K562 (cell line): ENCODE results near the gene OR51I1. TPM values are rescaled to one million over a fixed set of nuclear protein-coding genes. Genes with fewer than 3 reads are reported as not detected.

Source experiments
- ATAC-seq: fragments of 200-7000 bp; cut with Tn5 transposase; 3 replicates; pipeline ENCODE4 v1.9.1; 2020; ENCODE audit warnings: moderate library complexity
- BruUV-seq: library from RNA; stranded (reverse); fragments of 400-500 nt; replicated peaks from 2 replicates; lab custom pipeline; 2021; lab: Mats Ljungman, UMichigan
- CTCF ChIA-PET: fragments of 300-600 bp; formaldehyde crosslinking; extraction: SDS; loops from one replicate; lab custom pipeline; 2021; ENCODE audit warnings: low intra/inter-chr PET ratio; lab: Yijun Ruan, JAX
- POLR2A ChIA-PET: fragments of 300-600, 350-650 bp; sonication (Branson Sonifier 250); formaldehyde crosslinking; extraction: SDS; loops from one replicate; lab custom pipeline; 2021; ENCODE audit warnings: antibody characterized with exemption, inconsistent platforms; lab: Yijun Ruan, JAX
- DNase-seq, 4 experiments: peaks; one replicate each; pipeline versions ENCODE4 v3.0.0 to v3.0.0-alpha.2; 2011 to 2018; ENCODE audit warnings: low spot score in 3 of 4, mixed read lengths in 3 of 4; ENCODE audit errors: extremely low read depth in 1 of 4
- FAIRE-seq: peaks from 2 replicates; lab custom pipeline; 2011; peaks lifted over from hg19 to GRCh38; lab: Jason Lieb, UNC
- H2AFZ ChIP-seq: 2 replicates; pipeline ENCODE4 v1.6.0; 2011; ENCODE audit warnings: low read depth, low read length, control low read depth, inconsistent platforms
- H3K27ac ChIP-seq: fragments of 200-600 bp; 3 replicates; pipeline ENCODE4 v1.8.0; 2011; ENCODE audit warnings: low read depth, mild to moderate bottlenecking, control low read depth, inconsistent platforms, low read length, moderate library complexity, mixed read lengths; ENCODE audit errors: extremely low read depth
- H3K27me3 ChIP-seq, 2 experiments: fragments of 300-600 bp in 1 of 2; 2 replicates in 1 of 2; 3 replicates in 1 of 2; pipeline versions ENCODE4 v1.6.0 to v1.8.0; 2011; ENCODE audit warnings: inconsistent platforms in 2 of 2, low read length in 2 of 2, mild to moderate bottlenecking in 1 of 2, mixed read lengths in 1 of 2, moderate library complexity in 1 of 2; ENCODE audit not compliant: control insufficient read depth in 2 of 2, insufficient read depth in 2 of 2
- H3K36me3 ChIP-seq: fragments of 300-600 bp; 3 replicates; pipeline ENCODE4 v1.8.0; 2011; ENCODE audit warnings: mild to moderate bottlenecking, low read length, inconsistent platforms; ENCODE audit not compliant: control insufficient read depth, insufficient read depth
- H3K4me1 ChIP-seq, 2 experiments: fragments of 200-600 bp in 1 of 2; replicated peaks in 1 of 2; 2 replicates in 1 of 2; 3 replicates in 1 of 2; pipeline versions ENCODE4 v1.5.1 to v1.8.0; 2011; ENCODE audit warnings: inconsistent platforms in 2 of 2, low read length in 2 of 2, mild to moderate bottlenecking in 1 of 2, mixed read lengths in 1 of 2, moderate library complexity in 1 of 2; ENCODE audit not compliant: control insufficient read depth in 2 of 2, insufficient read depth in 2 of 2
- H3K4me2 ChIP-seq: 2 replicates; pipeline ENCODE4 v1.6.1; 2011; ENCODE audit warnings: low read length, control low read depth, inconsistent platforms, mixed read lengths; ENCODE audit not compliant: insufficient read depth
- H3K4me3 ChIP-seq: fragments of 200-600 bp; sonication (generic), shearing (Covaris generic); 2 replicates; pipeline ENCODE4 v1.5.1; 2016; ENCODE audit warnings: control low read depth, inconsistent platforms
- H3K79me2 ChIP-seq: fragments of 200-600 bp; 3 replicates; pipeline ENCODE4 v1.8.0; 2011; ENCODE audit warnings: low read length, inconsistent platforms; ENCODE audit not compliant: control insufficient read depth, insufficient read depth
- H3K9ac ChIP-seq, 2 experiments: 2 replicates each; pipeline versions ENCODE4 v1.6.0 to v1.6.1; 2011; ENCODE audit warnings: low read depth in 2 of 2, low read length in 2 of 2, control low read depth in 1 of 2, inconsistent platforms in 1 of 2, mild to moderate bottlenecking in 1 of 2, mixed read lengths in 1 of 2; ENCODE audit not compliant: insufficient read depth in 1 of 2
- H3K9me1 ChIP-seq: one replicate; pipeline ENCODE4 v1.6.0; 2011; ENCODE audit warnings: inconsistent platforms, mild to moderate bottlenecking, low read length, moderate library complexity; ENCODE audit not compliant: control insufficient read depth, insufficient read depth
- H3K9me3 ChIP-seq: replicated peaks from 2 replicates; pipeline ENCODE4 v1.5.1; 2011; ENCODE audit warnings: low read depth, low read length, inconsistent platforms; ENCODE audit not compliant: control insufficient read depth, insufficient read depth
- H4K20me1 ChIP-seq: replicated peaks from 2 replicates; pipeline ENCODE4 v1.6.1; 2011; ENCODE audit warnings: low read length, inconsistent platforms, mixed read lengths; ENCODE audit not compliant: control insufficient read depth, insufficient read depth
- ATF1 ChIP-seq, 2 experiments: fragments of 450-650 bp in 1 of 2; IDR thresholded peaks; 2 replicates each; pipeline ENCODE4 v1.6.1; 2016; ENCODE audit warnings: missing compliant biosample characterization in 1 of 2, missing genetic modification characterization in 1 of 2
- CBX5 ChIP-seq: IDR thresholded peaks from 2 replicates; pipeline ENCODE4 v1.6.1; 2014; ENCODE audit warnings: low read depth, borderline replicate concordance
- CHD2 ChIP-seq: IDR thresholded peaks from 2 replicates; pipeline ENCODE4 v1.6.1; 2011; ENCODE audit warnings: low read depth, low read length
- EGR1 ChIP-seq: fragments of 450-650 bp; conservative IDR thresholded peaks from 2 replicates; pipeline ENCODE4 v1.6.1; 2017; ENCODE audit warnings: mild to moderate bottlenecking
- HES1 ChIP-seq: fragments of 450-650 bp; IDR thresholded peaks from 2 replicates; pipeline ENCODE4 v1.6.1; 2016; ENCODE audit warnings: low read depth, mild to moderate bottlenecking, moderate library complexity
- HLTF ChIP-seq: fragments of 450-650 bp; IDR thresholded peaks from 2 replicates; pipeline ENCODE4 v1.6.1; 2016
- MIER1 ChIP-seq: fragments of 450-650 bp; IDR thresholded peaks from 2 replicates; pipeline ENCODE4 v1.6.1; 2016; ENCODE audit warnings: antibody characterized with exemption, mild to moderate bottlenecking, low read depth
- NCOA1 ChIP-seq: fragments of 450-650 bp; IDR thresholded peaks from 2 replicates; pipeline ENCODE4 v1.6.1; 2016; ENCODE audit warnings: low read depth
- NFRKB ChIP-seq: fragments of 450-650 bp; IDR thresholded peaks from 2 replicates; pipeline ENCODE4 v1.6.1; 2016; ENCODE audit warnings: low read depth
- NR2F6 ChIP-seq: fragments of 450-650 bp; formaldehyde crosslinking; IDR thresholded peaks from 2 replicates; pipeline ENCODE4 v1.4.0; 2020; ENCODE audit warnings: mild to moderate bottlenecking
- POLR2A ChIP-seq: fragments of 450-650 bp; conservative IDR thresholded peaks from 2 replicates; pipeline ENCODE4 v1.6.1; 2016
- POLR2AphosphoS5 ChIP-seq: IDR thresholded peaks from 2 replicates; pipeline ENCODE4 v1.6.1; 2011; ENCODE audit warnings: mild to moderate bottlenecking, low read depth, low read length, moderate library complexity; ENCODE audit not compliant: control insufficient read depth, insufficient read depth
- SIN3A ChIP-seq, 2 experiments: fragments of 150-350 bp in 1 of 2; IDR thresholded peaks; 2 replicates each; pipeline ENCODE4 v1.6.1; 2011 to 2016; ENCODE audit warnings: borderline replicate concordance in 2 of 2, low read depth in 2 of 2, low read length in 2 of 2, mild to moderate bottlenecking in 2 of 2, moderate library complexity in 2 of 2; ENCODE audit not compliant: control insufficient read depth in 1 of 2
- STAT5A ChIP-seq: IDR thresholded peaks from 2 replicates; pipeline ENCODE4 v1.6.1; 2012; ENCODE audit warnings: low read length, inconsistent platforms, borderline replicate concordance
- TEAD2 ChIP-seq: fragments of 450-650 bp; IDR thresholded peaks from 2 replicates; pipeline ENCODE4 v1.6.1; 2016; ENCODE audit warnings: missing genetic modification characterization, control low read depth, missing compliant biosample characterization
- ZNF217 ChIP-seq: sonication (generic); formaldehyde crosslinking; IDR thresholded peaks from 2 replicates; pipeline ENCODE4 v1.8.0; 2022; ENCODE audit warnings: mild to moderate bottlenecking, missing genetic modification reagents
- ZNF445 ChIP-seq: fragments of 250-450 bp; sonication (Bioruptor Pico); IDR thresholded peaks from 2 replicates; pipeline ENCODE4 v1.4.0; 2020; ENCODE audit warnings: low read depth, mild to moderate bottlenecking, moderate library complexity
- ZNF695 ChIP-seq: fragments of 450-650 bp; formaldehyde crosslinking; IDR thresholded peaks from 2 replicates; pipeline ENCODE4 v1.4.0; 2020; ENCODE audit warnings: mild to moderate bottlenecking, moderate library complexity
- WGBS: fragments of 100-300 bp; shearing (Covaris generic); methylation state at CpG from one replicate; pipeline ENCODE4 v1.1.6; 2016; ENCODE audit warnings: low coverage, mixed read lengths; ENCODE audit not compliant: insufficient coverage; ENCODE audit errors: missing lambda C conversion rate; 5-methylcytosine and 5-hydroxymethylcytosine counted together
- in situ Hi-C: fragments of 300-500 bp; cut with MboI; formaldehyde crosslinking; loops from 4 replicates; pipeline ENCODE4 v1.15.0; 2018; ENCODE audit warnings: inconsistent platforms, mixed read lengths
- intact Hi-C: fragments of 100-400 bp; cut with micrococcal nuclease; formaldehyde crosslinking; loops from 2 replicates; pipeline ENCODE4 v1.14.2; 2022
- polyA plus RNA-seq, 8 experiments: library from polyadenylated mRNA; depleted of rRNA in 4 of 8; stranded (reverse) in 5 of 8; unstranded in 3 of 8; fragments of >200 nt; fragmentation: Nextera tagmentation in 2 of 8; fragmentation: Illumina TruSeq in 1 of 8; extraction: Ambion mirVana in 2 of 8; extraction: Trizol in 1 of 8; gene quantifications; 2 replicates each; pipeline versions ENCODE4 v1.2.1 to v1.2.3, GENCODE V29; 2011 to 2014; ENCODE audit warnings: inconsistent platforms in 1 of 8, missing spikeins in 1 of 8
- total RNA-seq, 7 experiments: library from RNA; depleted of rRNA in 6 of 7; stranded (reverse); fragments of >200 nt in 6 of 7; fragmentation: Illumina TruSeq in 2 of 7; extraction: Trizol in 2 of 7; gene quantifications; 2 replicates each; pipeline versions ENCODE4 v1.2.1 to v1.2.3, GENCODE V29; 2011 to 2021; ENCODE audit warnings: low replicate concordance in 1 of 7
- TF ChIP-seq, protein P1 (sequence below): fragments of 450-650 bp; conservative IDR thresholded peaks from 2 replicates; pipeline ENCODE4 v1.6.1; 2016; ENCODE audit warnings: missing genetic modification characterization, low read depth, mild to moderate bottlenecking, missing compliant biosample characterization, moderate library complexity
- TF ChIP-seq, protein P2 (sequence below), 2 experiments: IDR thresholded peaks in 1 of 2; conservative IDR thresholded peaks in 1 of 2; 2 replicates each; pipeline ENCODE4 v1.6.1; 2016; ENCODE audit warnings: low read depth in 2 of 2, mild to moderate bottlenecking in 1 of 2, missing compliant biosample characterization in 1 of 2, missing genetic modification characterization in 1 of 2, moderate library complexity in 1 of 2

OR51I1 gene
- total and polyA plus RNA-seq, 9 of the 15 experiments (the other 6 are each of a cell fraction or from before 2014, with no cell fraction given), result 0.42 to 11.0 (median 2.8) TPM

DNA sequence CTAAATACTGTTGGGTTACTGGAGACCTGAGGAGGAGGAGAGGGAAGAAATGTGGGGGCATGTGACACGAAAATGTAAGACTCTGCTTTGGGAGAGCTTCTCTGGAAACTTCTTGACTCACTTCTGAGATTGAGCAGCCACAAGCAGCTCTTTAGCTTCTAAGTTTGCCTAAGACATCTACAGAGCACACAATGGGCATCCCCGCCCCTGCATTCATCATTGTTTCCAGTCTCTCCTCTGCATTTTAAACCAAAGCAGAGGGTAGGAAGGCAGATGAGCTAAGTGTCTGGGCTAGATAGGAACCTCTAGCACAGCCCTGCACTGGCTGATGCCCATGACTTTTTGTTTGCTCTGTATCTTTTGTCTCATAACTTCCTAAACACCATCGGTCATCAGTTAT is 45.1 kb upstream of the OR51I1 start:
- Histone ChIP-seq H3K4me2 (no peak overlapping the region), H4K20me1 (peaks cover 36% of the 10 kb centered on the region), H3K9ac (no peak overlapping the region), H3K27ac (no peak overlapping the region), H2AFZ (no peak overlapping the region), H3K79me2 (peaks cover 81% of the 10 kb centered on the region), H3K9me1 (no peaks in the 10 kb centered on the region), H3K27me3 (no peaks in the 10 kb centered on the region), H3K36me3 (peaks cover 78% of the 10 kb centered on the region), H3K4me3 (no peak overlapping the region), H3K4me1 (peaks cover 4 to 5% of the 10 kb centered on the region in 2 experiments; a peak in 1 of 5 replicates), H3K9me3 (peaks cover 4% of the 10 kb centered on the region)
- in situ Hi-C loops, result no loop called here
- ATAC-seq, result peak; percentile 41
- intact Hi-C loops, result no loop called here
- no TSS peak for BruUV-seq
- no peak for FAIRE-seq
- ChIA-PET POLR2A (interaction anchor here (0.5 to 3.0 kb wide), 6 partner anchors 12 to 127 kb away, joined by 3 to 25 read pairs (median 3); no protein-coding TSS in a partner anchor), CTCF (no interaction called here)
- 38% methylated on average over 3 of the region's 3 CpGs for WGBS
- DNase-seq, result no peak
- TF ChIP-seq POLR2AphosphoS5, result peak; percentile 81
- TF ChIP-seq POLR2A, result peak; percentile 34
- TF ChIP-seq HES1, result no peak
- no peak for TF ChIP-seq ZNF445 (CRISPR knock-in tag)
- TF ChIP-seq TEAD2 (tag), result no peak
- no peak for TF ChIP-seq CHD2
- no peak for TF ChIP-seq NR2F6 (CRISPR knock-in tag)
- TF ChIP-seq HLTF, result no peak
- TF ChIP-seq, protein P1, sequence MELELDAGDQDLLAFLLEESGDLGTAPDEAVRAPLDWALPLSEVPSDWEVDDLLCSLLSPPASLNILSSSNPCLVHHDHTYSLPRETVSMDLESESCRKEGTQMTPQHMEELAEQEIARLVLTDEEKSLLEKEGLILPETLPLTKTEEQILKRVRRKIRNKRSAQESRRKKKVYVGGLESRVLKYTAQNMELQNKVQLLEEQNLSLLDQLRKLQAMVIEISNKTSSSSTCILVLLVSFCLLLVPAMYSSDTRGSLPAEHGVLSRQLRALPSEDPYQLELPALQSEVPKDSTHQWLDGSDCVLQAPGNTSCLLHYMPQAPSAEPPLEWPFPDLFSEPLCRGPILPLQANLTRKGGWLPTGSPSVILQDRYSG (tag), result no peak
- no peak for TF ChIP-seq CBX5
- TF ChIP-seq NFRKB, result no peak
- TF ChIP-seq NCOA1, result no peak
- TF ChIP-seq MIER1, result no peak
- no peak for TF ChIP-seq ATF1 (CRISPR knock-in tag; IDR thresholded peaks at IDR 0.05)
- TF ChIP-seq ATF1 (tag; IDR thresholded peaks at IDR 0.05), result no peak
- TF ChIP-seq SIN3A (IDR thresholded peaks at IDR 0.05; ENCODE audit: borderline replicate concordance in 2 of 2, control insufficient read depth in 1 of 2, low read depth in 2 of 2, low read length in 2 of 2), result no peak
- TF ChIP-seq, protein P2, sequence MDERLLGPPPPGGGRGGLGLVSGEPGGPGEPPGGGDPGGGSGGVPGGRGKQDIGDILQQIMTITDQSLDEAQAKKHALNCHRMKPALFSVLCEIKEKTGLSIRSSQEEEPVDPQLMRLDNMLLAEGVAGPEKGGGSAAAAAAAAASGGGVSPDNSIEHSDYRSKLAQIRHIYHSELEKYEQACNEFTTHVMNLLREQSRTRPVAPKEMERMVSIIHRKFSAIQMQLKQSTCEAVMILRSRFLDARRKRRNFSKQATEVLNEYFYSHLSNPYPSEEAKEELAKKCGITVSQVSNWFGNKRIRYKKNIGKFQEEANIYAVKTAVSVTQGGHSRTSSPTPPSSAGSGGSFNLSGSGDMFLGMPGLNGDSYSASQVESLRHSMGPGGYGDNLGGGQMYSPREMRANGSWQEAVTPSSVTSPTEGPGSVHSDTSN (CRISPR knock-in tag; IDR thresholded peaks at IDR 0.05; ENCODE audit: low read depth), result no peak
- TF ChIP-seq, protein P2 (tag; conservative IDR thresholded peaks at IDR 0.05; ENCODE audit: low read depth), result no peak
- TF ChIP-seq EGR1, result 0 out of 2 replicates have a peak, but pooled peaks have one; percentile 7
- no peak for TF ChIP-seq ZNF217 (CRISPR knock-in tag)
- TF ChIP-seq ZNF695 (CRISPR knock-in tag), result no peak
- TF ChIP-seq STAT5A, result no peak
